ENCODE measurements around the gene ANGPTL3.
"Not testable (repeated sequence)": the region's sequence is repeated elsewhere in the genome, so short reads cannot be mapped to it uniquely, and the experiment has no call there.

- not testable (repeated sequence) for TF ChIP-seq CTCF (optimal IDR thresholded peaks at IDR 0.05 in 1 of 3, IDR thresholded peaks at IDR 0.05 in 1 of 3, conservative IDR thresholded peaks at IDR 0.05 in 1 of 3; ENCODE audit: extremely low read depth in 1 of 3, insufficient read depth in 2 of 3, low read length in 3 of 3); EZH2 (IDR thresholded peaks at IDR 0.05; ENCODE audit: low read length)
These were observed 30.1 kb upstream of the ANGPTL3 start for GRCh38 chr1:62567182-62567581.
